Suppressor macrophage treated with lipopolysaccharide for 1 hour (primary cell): ENCODE data around the gene CCDC121.
"Not testable (repeated sequence)": the region's sequence is repeated elsewhere in the genome, so short reads cannot be mapped to it uniquely, and the experiment has no call there.

Experiments used
- DNase-seq, 3 donors: peaks; one replicate each; pipeline ENCODE4 v3.0.0-alpha.2; 2020 to 2022

The CCDC121 gene

DNA sequence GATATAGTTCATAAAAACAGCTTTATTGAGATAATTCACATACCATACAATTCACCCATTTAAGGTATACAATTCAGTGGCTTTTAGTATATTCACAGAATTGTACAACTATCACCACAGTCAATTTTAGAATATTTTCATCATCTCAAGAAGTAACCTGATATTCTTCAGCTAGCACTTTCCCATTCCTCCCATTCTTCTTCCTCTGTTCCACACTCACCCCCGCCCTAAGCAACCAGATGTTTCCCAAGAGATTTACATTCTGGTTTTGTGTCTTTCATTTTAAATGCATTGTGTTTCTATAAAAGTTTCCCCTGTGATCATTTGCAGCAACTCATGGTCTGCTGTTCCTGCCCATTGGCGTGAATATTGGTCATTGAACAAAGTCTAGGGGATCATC lies 5.5 kb upstream of the CCDC121 start:
- DNase-seq: no peak

DNA sequence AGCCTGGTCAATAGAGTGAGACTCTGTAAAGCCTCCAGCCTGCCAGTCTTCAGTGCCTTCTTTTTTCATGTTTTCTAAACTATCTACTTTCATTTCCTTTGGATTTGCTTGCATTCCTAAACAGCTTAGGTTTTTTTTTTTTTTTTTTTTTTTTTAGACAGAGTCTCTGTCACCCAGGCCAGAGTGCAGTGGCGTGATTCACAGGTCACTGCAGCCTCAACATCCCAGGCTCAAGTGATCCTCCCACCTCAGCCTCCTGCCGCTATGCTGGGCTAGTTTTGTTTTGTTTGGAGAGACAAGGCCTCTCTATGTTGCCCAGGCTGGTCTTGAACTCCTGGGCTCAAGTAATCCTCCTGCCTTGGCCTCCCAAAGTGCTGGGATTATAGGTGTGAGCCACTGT lies 1.4 kb upstream of the CCDC121 start:
- not testable (repeated sequence) for DNase-seq

DNA sequence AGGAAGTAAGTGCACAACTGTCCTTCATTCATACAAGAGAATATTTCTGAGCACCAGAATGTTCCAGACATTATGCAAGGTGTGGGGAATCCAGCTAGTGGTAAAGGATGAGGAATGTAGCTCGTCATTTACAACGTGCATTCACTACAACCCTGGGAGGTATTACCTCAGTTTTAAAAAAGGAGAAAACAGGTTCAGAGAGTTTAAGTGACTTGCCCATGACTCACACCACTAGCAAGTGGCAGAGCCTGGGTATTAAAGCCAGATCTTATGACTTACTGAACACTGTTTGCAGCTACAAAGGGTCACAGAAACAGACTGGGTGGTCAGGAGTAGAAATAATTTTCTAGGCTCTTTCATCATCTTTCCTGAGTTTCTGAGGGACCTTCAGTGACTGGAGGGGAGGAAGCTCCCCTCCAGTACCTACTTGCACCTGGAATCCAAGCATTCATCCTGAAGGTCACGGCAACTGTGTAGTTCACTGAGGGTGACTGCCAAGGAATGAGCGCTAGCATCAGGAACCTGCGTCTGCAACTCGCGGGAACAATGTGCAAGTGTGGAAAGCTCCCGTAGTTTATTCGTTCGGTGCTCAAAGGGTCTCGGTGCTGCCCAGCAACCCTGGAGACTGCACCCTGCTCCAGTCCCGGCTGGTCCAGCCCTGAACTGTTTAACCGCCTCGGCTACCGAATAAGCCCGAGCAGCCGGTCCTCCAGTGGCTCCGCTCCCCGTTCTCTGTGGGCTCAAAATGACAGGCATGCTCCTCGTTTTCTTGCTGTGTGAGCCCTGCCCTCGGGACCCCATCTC lies 647 bp downstream of the CCDC121 start:
- DNase-seq: peak; percentile 52 to 83 (median 67)

DNA sequence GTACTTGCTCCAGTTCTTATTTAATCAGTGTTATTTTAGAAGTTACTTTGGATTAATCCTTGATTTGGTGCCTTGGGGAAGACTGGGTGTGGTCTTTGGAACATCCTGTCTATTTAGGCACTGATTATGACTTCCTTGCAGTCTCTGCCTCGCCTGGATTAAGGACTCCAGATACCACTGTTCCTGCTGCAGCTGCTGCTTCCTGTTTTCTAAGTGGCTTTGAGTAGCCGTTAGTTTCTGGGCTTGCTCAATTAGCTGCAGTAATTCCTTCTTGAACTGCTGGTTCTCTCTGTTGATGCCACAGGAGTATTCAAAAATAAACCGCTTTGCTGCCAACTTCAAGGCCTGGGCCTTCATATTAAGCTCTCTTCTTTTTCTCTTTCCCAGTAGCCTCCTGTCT lies 1.9 kb downstream of the CCDC121 start:
- DNase-seq: peak in 2 of 3 donors; percentile 27 to 30

DNA sequence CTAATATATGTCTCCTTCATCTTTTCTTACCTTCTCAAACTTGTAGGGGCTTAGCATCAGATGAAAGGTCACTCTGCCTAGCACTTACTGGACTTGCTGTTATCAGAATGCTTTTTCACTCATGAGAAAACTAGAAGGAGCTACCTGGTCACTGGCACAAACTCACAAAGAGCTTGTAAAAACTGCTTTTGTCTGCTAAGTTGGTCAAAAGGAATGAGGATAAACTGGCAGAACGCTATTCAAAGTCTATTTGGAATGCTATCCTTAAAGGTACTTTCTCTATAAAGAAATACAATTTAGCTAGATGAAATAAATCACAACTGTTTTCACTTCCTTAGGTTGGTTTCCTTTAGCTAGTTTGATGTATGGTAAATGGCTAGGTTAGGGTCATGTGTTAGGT lies 2.5 kb downstream of the CCDC121 start:
- DNase-seq: not testable (repeated sequence)

DNA sequence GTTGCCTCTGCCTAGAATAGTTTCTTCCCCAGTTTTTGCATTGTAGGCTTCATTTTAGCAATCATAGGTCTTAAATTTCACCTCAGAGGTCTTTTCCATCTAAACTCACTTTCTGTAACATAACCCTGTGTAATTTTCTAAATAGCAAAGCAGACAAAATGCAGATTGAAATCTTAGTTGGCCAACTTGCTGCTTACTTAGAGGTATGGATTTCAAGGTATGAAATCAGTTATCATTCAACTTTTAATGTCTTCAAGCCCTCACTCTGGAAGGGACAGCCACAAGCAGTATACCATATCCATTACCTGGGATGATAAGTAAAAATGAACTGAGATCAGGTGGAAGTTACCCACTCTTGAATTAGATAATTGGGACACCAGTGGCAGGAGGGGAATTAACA lies 3.9 kb downstream of the CCDC121 start:
- DNase-seq: no peak

DNA sequence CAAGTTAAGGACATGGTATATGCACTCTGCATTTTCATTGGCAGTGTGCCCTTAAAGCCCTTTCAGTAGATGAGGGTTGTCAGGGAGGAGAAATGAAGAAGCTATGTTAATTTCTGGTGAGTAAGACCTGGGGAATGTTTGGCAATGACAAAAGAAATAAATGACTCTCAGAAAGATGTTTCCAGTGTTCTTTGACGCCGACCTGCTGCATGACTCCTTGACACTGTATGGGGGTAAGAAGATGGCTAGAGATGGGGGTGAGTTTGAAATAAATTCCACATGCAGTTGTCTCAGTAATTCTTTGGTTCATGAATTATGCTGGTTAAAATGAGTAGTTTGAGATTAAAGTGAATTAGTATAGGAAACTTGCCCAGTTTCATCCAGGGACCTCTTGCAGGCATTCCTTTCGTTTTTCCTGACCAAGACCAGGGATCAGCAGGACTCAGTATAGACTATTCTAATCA lies 5.9 kb downstream of the CCDC121 start:
- no peak for DNase-seq

DNA sequence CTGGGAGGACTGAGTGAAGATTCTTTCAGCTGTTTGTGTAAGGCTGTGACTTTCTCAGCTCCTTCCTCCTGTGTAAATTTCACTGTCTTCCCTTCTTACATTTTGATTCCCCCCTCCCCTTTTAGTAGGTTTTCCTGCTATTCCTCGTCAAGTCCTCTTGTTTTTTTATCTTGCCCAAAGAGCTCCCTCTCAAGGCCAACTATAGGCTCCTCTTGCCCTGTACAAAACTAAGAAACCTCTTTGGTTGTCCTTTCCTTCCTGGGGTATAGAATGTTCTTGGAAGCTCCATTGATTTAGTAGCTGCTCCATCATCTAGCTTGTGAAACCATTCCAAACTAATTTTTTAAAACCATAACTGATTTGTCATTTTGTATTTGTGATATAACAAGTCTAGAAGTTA lies 7.3 kb downstream of the CCDC121 start:
- DNase-seq: no peak

DNA sequence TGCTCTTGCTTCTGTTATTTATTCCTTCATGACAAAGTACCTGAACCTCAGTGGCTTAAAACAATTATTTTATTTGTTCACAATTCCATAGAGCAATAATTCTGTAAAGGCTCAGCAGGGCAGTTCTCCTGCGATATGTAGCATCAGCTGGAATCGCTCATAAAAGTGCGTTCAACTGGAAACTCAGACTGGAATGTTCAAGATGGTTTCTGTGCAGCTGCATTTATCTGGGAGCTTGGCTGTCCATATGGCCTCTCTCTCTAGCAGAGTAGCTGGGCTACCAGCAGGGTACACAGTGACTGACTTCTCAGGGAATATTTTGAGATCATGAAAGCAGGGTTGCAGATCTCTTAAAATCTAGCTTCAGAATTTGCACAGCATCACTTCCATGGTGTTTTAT lies 13.5 kb downstream of the CCDC121 start:
- DNase-seq: no peak

DNA sequence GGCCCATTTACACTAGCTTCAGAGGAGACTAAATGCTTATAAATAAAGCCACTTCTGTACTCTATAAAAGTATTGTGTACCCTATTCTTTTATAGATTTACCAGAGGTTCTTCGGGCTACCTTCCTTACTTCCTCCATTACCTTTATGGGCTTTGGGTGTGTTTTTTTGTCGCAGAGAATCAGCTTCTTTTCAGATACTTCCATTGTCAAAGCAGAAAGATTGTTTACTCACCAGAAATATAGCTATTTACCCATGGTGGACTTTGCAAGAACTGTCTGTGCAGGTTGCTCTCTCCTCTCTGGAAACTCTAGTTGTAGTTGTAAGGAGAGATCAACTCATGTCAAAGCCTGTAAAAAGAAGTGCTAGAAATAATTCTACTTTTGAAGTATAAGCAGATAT lies 14.8 kb downstream of the CCDC121 start:
- DNase-seq: no peak

DNA sequence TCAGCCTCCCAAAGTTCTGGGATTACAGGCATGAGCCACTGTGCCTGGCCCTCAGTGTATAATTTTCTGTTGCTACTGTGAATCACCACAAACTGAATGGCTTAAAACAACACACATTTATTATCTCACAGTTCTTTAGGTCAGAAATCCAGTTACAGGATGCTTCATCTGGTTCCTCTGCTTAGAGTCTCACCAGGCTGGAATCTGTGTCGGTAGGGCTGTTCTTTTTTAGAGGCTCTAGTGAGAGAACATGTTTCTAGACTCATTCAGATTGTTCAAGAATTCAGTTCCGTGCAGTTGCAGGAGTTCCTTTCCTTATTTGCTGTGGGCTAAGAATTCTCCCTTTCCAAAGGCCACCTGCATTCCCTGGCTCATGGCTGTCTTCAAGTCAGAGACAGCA lies 22.2 kb downstream of the CCDC121 start:
- DNase-seq: no peak

DNA sequence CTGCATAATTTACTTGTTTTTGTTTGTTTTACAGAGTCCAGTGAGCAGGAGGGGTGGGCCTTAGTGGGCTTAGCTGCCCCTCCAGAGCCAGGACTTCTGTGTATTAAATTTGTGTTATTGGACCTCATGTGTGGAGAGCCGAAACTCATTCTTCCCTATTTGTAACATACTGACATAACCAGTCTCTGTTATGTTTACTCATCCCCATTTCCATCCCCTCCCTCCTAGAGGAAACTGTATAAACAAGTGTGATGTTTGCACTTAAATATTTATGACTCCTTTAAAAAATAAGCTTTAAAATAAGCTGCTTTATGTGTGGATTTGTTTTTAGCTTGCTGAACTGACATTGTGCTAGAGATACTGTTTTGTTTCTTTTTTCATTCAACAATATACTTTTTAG lies 32.2 kb downstream of the CCDC121 start:
- peak in 2 of 3 donors; percentile 5 to 16 for DNase-seq

DNA sequence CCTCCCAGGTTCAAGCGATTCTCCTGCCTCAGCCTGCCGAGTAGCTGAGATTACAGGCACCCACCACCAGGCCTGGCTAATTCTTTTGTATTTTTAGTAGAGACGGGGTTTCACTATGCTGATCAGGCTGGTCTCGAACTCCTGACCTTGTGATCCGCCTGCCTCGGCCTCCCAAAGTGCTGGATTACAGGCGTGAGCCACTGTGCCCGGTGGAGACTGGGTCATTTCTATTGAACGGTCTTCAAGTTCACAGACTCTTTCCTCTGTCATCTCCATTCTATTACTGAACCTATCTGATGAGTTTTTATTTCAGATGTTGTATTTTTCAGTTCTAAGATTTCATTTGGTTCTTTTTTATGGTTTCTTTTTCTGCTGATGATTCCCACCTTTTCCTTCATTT lies 33.4 kb downstream of the CCDC121 start:
- not testable (repeated sequence) for DNase-seq

DNA sequence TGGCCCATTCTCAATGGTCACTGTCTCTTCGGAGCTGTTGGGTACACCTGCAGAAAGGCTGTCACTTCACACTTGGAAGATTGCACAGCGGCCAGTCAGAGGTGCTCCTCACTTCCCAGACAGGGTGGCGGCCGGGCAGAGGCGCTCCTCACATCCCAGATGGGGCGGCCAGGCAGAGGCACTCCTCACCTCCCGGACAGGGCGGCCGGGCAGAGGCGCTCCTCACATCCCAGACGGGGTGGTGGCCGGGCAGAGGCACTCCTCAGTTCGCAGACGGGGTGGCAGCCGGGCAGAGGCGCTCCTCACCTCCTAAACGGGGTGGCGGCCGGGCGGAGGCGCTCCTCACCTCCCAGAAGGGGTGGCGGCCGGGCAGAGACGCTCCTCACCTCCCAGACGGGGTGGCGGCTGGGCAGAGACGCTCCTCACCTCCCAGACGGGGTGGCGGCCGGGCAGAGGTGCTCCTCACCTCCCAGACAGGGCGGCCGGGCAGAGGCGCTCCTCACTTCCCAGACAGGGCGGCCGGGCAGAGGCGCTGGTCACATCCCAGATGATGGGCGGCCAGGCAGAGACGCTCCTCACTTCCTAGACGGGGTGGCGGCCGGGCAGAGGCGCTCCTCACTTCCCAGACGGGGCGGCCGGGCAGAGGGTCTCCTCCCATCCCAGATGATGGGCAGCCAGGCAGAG lies 34.6 kb downstream of the CCDC121 start:
- not testable (repeated sequence) for DNase-seq

DNA sequence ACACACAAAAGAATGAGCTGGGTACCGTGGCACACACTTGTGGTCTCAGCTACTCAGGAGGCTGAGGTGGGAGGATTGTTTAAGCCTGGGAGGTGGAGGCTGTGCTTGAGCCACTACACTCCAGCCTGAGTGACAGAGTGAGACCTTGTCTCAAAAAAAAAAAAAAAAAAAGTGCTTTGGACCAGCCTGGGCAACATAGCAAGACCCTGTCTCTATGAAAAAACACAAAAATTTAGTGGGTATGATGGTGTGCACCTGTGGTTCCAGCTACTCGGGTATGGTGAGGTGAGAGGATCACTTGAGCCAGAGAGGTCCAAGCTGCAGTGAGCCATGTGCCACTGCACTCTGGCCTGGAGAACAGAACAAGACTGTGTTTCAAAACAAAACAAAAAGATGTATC lies 35.6 kb downstream of the CCDC121 start:
- no peak for DNase-seq

DNA sequence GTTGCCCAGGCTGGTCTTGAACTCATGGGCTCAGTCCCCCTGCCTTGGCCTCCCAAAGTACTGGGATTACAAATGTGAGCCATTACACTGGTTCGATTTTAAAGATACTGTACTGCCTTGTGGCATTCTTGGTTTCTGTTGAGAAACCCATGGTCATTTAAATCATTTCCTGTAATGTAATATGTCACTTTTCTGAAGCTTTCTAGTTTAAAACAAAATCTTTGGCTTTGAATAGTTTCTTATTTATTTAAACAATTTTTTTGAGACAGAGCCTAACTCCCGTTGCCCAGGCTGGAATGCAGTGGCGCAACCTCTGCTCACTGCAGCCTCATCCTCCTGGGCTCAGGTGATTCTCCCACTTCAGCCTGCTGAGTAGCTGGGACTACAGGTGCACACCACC lies 37.1 kb downstream of the CCDC121 start:
- no peak for DNase-seq

DNA sequence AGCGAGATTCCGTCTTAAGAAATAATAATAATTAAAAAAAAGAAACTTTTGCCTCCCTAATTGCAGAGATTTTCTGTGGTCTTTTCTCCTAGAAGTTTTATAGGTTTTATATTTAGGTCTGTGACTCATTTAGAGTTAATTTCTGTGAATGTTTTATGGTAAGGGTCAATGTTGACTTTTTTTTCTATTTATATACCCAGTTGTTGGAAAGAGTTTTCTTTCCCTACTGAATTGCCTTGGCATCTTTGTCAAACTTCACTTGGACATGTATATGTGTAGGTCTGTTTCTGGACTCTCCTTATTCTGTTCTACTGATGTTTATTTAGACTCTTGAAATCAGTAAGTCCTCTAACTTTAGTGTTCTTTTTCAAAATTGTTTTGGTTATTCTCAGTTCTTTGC lies 40.5 kb downstream of the CCDC121 start:
- no peak for DNase-seq

DNA sequence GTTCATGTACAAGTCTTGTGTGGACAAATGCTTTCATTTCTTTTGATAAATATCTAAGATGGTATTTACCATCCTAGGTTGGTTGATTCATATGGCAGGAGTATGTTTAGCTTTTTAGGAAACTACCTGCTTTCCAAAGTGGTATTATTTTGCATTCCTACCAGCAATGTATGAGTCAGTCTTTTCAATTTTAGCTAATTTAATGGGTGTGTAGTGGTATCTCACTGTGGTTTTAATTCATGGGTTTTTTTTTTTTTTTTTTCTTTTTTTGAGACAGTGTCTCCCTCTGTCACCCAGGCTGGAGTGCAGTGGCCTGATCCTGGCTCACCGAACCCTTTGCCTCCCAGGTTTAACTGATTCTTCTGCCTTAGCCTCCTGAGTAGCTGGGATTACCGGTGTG lies 41.8 kb downstream of the CCDC121 start:
- no peak for DNase-seq

DNA sequence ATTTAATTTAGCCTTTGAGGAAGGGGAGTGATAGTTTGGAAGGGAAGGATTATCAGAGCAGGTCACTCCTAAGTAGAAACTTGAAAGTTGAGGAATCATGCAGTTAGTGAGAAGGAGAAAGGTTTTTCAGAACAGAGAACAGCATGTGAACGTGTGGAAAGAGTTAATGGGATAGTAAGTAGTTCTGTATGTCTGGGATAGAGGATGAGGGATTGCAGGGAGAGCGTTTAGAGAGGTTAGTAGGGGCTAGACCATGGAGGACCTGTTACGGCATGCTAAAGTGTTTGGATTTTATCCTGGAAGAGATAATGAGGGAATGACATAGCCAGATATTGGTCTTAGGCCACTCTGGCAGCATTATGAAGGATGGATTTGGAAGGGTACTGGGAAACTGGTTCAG lies 44.2 kb downstream of the CCDC121 start:
- no peak for DNase-seq

DNA sequence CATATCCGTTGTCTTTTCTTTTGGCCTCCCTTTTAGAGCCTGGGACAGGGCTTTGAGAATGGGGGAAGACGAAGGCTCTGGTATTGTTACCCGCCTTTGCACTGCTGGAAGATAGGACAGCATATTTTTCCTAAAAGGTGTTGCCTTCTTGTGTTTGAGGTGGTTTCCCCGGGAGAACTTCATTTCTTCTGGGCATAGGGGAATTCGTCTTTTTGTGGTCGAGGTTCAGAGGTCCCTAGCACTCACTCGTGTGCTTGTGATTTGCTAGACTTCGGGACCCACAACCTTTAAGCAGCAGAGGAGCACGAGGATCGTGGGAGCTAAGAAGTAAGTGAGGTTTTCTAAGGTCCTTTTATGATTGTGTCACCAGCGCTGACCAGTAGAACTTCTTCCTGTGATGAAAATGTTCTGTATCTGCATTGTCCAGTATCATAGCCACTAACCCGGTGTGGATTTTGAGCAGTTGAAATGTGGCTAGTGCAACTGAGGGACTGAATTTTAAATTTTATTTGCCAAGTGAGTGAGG lies 45.4 kb downstream of the CCDC121 start:
- DNase-seq: peak; percentile 28 to 33 (median 30)

DNA sequence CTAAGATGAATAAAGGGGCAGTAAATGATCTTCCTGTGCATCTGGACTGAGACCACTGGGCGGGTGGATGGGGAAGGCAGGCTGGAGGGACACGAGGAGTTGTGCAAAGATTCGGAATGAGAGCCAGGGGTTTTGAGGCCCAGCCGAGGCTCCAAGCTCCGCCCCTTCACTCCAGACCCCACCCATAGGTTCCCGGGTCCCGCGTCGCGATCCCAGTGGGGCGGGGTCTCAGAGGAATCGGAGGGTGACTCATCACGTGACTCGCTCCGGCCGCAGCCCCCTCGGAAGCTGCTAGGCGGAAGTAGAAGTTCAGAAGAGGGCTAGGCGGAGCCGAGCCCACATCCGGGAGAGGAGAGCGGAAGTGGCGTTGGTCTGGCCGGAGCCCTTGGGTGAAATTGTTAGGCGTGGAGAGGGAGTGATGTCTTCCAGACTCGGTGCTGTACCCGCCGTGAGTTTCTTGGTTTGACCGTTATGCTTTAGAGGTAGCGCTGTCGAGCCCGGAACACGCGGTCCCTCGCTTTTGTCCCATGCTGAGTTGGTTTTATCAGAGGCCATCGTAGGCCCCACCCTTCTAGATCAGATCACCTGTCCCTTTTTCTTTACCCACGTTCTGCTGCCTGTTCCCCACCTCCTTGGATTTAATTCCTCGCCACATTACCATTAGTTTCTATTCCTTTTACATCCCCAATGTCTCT lies 46.0 kb downstream of the CCDC121 start, which contains the start of gene ZNF512:
Gene ZNF512, plus strand, starts transcription at position 348 of the 695 bp plus-strand sequence. Its CDS starts 71 bp downstream, at position 419.
- DNase-seq: peak; percentile 91 to 92 (median 92)

DNA sequence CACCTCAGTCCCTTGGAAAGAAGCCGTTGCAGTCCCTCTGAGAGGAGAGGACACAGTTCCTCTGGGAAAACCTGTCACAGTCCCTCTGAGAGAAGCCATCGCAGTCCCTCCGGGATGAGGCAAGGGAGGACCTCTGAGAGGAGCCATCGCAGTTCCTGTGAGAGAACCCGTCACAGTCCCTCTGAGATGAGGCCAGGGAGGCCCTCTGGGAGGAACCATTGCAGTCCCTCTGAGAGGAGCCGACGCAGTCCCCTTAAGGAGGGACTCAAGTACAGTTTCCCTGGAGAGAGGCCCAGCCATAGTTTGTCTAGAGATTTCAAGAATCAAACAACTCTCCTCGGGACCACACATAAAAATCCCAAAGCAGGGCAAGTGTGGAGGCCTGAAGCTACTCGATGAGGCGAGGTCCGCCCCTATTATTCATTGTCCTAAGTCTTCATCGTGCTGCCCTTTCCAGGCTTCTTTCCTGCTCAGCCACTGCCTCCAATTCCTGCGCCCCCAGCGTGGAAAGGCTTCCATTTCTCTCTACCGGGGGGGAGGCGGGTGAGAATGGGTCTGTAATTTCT lies 46.6 kb downstream of the CCDC121 start:
- DNase-seq: no peak
